Fibroblast of the aortic adventitia (primary cell): ENCODE data around the gene SPR. TPM values are rescaled to one million over a fixed set of nuclear protein-coding genes. Genes with fewer than 3 reads are reported as not detected.
A peak's percentile ranks its signal among the peaks of the same experiment; 100 is the strongest.

ENCODE experiments used
- DNase-seq: peaks from one replicate; pipeline ENCODE4 v3.0.0-alpha.2; 2010; ENCODE audit warnings: low read depth
- H3K4me3 ChIP-seq: 2 replicates; pipeline ENCODE4 v1.5.1; 2011; ENCODE audit warnings: low read depth, mild to moderate bottlenecking, control low read depth, low read length, moderate library complexity
- CTCF ChIP-seq: IDR thresholded peaks from 2 replicates; pipeline ENCODE4 v1.5.1; 2011; ENCODE audit warnings: mild to moderate bottlenecking, low read length, control low read depth, inconsistent platforms; ENCODE audit not compliant: insufficient read depth
- total RNA-seq: library from RNA; depleted of rRNA; stranded (reverse); fragments of >200 nt; gene quantifications from 2 replicates; pipeline ENCODE4 v1.2.3, GENCODE V29; 2012; ENCODE audit warnings: low replicate concordance

SPR gene
- total RNA-seq, 1 donor: 14.3 TPM

GRCh38 chr2:72931280-72931910 is 44.2 kb downstream of the SPR start:
- TF ChIP-seq CTCF: no peak
- DNase-seq: no peak
- no peak overlapping the region for H3K4me3 ChIP-seq

- TF ChIP-seq CTCF: no peak
- H3K4me3 ChIP-seq: no peak overlapping the region
- peak; percentile 15 for DNase-seq
These were observed 45.0 kb downstream of the SPR start for GRCh38 chr2:72932045-72932740.

DNA sequence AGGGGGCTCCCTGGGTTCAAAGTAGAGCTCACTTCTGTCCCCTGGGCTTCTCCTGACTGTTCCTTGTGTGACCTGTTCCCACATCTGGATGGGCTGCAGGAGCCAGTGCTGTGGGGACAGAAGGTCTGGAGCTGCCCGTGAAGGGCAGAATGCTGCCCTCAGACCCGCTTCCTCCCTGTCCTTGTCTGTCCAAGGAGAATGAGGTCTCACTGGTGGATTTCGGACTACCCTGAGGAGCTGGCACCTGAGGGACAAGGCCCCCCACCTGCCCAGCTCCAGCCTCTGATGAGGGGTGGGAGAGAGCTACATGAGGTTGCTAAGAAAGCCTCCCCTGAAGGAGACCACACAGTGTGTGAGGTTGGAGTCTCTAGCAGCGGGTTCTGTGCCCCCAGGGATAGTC is 45.6 kb downstream of the SPR start:
- no peak for TF ChIP-seq CTCF
- no peak for DNase-seq
- no peak overlapping the region for H3K4me3 ChIP-seq

GRCh38 chr2:72933207-72933606 is 46.0 kb downstream of the SPR start:
- no peak for DNase-seq
- no peak overlapping the region for H3K4me3 ChIP-seq
- no peak for TF ChIP-seq CTCF

DNA sequence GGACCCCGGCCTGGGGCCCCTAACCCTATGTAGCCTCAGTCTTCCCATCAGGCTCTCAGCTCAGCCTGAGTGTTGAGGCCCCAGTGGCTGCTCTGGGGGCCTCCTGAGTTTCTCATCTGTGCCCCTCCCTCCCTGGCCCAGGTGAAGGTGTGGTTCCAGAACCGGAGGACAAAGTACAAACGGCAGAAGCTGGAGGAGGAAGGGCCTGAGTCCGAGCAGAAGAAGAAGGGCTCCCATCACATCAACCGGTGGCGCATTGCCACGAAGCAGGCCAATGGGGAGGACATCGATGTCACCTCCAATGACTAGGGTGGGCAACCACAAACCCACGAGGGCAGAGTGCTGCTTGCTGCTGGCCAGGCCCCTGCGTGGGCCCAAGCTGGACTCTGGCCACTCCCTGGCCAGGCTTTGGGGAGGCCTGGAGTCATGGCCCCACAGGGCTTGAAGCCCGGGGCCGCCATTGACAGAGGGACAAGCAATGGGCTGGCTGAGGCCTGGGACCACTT is 46.5 kb downstream of the SPR start:
- no peak for TF ChIP-seq CTCF
- DNase-seq: no peak
- H3K4me3 ChIP-seq: no peak overlapping the region

- H3K4me3 ChIP-seq: no peak overlapping the region
- no peak for DNase-seq
- no peak for TF ChIP-seq CTCF
These were observed 47.7 kb downstream of the SPR start for GRCh38 chr2:72934683-72935610.
